ENCODE data around the gene VSTM2L.

The VSTM2L gene

DNA sequence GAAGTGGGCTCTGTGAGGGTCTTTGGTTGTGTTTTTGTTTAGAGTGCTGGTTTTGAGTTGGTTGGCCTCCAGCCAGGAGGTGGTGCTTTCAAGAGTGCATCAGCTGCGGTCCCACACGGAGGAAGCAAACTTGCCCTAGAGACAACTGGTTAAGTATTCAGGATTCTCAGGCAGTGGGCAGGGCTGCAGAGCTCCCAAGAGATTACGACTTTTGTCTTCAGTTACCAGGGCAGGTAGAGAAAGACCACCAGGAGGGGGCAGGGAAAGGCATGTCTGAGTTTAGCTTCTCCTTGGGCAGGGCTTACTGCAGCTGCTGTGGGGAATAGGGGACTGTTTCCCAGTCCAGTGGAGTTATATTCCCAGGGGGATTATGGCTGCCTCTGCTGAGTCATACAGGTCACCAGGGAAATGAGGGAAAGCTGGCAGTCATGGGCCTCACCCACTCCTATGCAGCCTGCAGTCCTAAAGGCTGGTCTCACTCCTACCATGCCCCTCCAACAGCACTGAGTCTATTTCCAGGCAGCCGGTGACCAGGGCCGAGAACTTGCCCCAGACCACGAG, 66.0 kb downstream of the VSTM2L start:
- in situ Hi-C loops (cut with HindIII; ENCODE audit: low pct_unique_long_range_greater_than_20kb, low sequenced_read_pairs), result no loop called here
- TF ChIP-seq JUND (IDR thresholded peaks at IDR 0.05; ENCODE audit: low read depth), result no peak
- DNase-seq (ENCODE audit: low read depth in 1 of 2, low spot score in 1 of 2), result no peak

DNA sequence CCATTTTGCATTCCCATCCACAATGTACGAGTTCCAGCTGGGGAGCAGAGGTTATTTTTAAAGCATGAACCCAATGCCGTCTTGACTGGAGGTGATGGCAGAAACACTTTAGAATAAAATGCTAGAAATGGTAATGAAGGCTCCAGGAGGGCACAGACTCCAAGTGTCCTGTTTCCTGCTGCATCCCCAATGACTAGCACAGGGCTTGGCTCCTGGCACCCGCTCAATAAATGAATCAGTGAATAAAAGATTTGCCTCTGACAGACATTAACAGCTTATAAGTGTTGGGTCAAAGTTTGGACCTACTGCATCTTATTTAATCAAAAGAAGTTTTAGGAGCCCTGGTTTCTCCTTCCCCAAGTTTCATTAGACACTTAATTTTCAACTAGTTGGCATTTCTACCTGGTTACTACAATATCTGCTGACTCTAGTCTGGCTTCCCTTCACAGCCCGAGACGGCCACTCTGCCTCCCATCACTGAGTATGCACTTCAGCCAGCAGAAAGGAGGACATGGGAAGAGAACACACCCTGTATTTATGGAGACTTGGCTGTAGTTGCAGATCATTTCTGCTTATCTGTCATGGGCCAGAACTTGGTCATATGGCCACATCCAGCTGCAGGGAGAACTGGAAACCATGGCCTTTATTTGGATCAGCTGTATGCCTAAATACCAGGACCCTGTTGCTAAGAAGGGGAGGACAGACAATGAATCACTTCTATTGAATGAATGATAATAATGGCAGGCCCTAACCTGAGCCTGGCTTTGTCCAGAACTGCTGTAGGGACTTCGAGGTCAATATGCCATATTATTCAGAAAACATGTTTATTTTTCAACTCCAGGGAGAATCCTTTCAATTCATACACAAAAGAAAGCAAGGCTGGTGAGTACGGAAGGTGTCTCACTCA, 67.3 kb downstream of the VSTM2L start:
- no peak for DNase-seq (ENCODE audit: low read depth in 1 of 2, low spot score in 1 of 2)
- in situ Hi-C loops (cut with HindIII; ENCODE audit: low pct_unique_long_range_greater_than_20kb, low sequenced_read_pairs), result no loop called here
- no peak for TF ChIP-seq JUND (IDR thresholded peaks at IDR 0.05; ENCODE audit: low read depth)

DNA sequence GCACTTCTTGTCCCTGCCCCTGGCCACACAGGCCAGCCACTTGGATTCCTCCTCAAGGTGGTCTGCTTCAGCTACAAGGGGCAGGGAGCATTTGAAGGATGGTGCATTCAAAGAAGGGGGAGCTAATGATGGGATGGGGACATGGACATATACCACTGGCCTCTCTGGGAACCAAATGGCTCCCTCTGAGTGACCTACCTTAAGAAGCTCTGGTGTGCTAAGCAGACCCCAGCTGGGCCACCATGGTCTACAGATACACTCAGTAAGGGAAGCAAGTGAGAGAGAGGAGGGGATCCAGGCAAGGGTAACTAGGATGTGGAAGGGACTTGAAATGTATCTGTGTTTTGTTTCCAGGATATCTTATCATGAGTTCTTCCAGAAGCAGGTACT, 67.9 kb downstream of the VSTM2L start:
- in situ Hi-C loops (cut with HindIII; ENCODE audit: low pct_unique_long_range_greater_than_20kb, low sequenced_read_pairs), result no loop called here
- TF ChIP-seq JUND (IDR thresholded peaks at IDR 0.05; ENCODE audit: low read depth), result no peak
- no peak for DNase-seq (ENCODE audit: low read depth in 1 of 2, low spot score in 1 of 2)

DNA sequence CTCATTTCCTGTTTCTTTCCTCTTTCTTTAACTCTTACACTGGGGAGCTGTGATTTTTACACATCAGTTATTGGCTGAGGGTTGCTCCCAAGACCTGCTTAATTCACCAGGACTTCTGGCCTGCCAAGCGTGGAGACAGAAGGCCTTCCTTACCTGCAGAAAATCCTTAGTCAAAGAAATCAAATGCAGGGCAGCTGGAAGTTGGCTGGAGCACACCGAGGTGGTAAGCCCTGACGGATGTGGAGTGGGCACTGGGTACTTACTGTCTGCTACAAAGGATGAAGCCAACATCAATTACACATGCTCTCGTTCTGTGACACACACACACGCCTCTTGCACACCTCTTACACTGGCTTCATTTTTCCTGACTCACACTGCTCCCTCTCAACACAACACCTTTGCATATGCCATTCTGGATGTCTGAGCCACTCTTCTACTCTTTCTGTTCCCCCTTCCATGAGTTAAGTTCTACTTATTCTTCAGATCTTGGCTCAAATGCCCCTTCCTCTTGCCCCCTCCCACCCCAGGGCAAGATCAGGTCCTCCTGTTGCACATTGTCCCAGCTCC, 68.7 kb downstream of the VSTM2L start:
- in situ Hi-C loops (cut with HindIII; ENCODE audit: low pct_unique_long_range_greater_than_20kb, low sequenced_read_pairs), result no loop called here
- TF ChIP-seq JUND (IDR thresholded peaks at IDR 0.05; ENCODE audit: low read depth), result no peak
- no peak for DNase-seq (ENCODE audit: low read depth in 1 of 2, low spot score in 1 of 2)

DNA sequence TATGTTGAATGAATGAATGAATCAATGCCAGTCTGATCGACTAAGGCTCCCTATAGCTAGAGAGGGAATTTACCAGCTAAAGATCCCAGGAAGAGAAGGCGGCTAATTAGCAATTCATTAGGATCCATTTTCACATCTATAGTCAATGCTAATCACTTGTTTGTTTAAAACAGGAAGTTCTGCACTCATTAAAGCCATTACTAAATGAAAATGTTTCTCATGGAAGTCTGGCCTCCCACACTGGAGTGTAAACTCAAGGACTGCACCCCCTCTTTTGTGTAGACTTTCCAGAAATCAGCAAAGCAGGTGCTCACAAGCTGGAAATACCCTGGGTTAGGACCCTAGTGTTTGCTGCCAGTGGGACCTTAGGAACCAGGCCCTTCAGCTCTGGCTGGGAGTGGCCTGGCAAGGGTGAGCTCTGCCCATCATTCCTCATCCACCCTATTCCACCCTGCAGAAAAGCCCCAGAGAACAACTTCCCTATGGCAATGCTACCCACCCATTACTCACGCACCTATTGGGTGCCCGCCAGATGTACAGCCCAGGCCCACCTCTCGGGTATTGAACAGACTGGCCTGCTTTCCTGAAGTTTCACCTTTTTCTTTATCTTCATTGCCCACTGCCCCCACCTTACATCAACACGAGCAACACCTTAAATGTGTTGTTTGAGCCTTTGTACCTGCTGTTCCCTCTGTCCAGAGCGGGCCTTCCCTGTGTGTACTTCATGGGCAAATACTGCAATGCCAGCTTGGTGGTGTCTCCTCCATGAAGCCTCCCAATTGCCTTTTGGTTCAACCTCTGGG, 69.5 kb downstream of the VSTM2L start:
- no peak for DNase-seq (ENCODE audit: low read depth in 1 of 2, low spot score in 1 of 2)
- in situ Hi-C loops (cut with HindIII; ENCODE audit: low pct_unique_long_range_greater_than_20kb, low sequenced_read_pairs), result no loop called here
- no peak for TF ChIP-seq JUND (IDR thresholded peaks at IDR 0.05; ENCODE audit: low read depth)

DNA sequence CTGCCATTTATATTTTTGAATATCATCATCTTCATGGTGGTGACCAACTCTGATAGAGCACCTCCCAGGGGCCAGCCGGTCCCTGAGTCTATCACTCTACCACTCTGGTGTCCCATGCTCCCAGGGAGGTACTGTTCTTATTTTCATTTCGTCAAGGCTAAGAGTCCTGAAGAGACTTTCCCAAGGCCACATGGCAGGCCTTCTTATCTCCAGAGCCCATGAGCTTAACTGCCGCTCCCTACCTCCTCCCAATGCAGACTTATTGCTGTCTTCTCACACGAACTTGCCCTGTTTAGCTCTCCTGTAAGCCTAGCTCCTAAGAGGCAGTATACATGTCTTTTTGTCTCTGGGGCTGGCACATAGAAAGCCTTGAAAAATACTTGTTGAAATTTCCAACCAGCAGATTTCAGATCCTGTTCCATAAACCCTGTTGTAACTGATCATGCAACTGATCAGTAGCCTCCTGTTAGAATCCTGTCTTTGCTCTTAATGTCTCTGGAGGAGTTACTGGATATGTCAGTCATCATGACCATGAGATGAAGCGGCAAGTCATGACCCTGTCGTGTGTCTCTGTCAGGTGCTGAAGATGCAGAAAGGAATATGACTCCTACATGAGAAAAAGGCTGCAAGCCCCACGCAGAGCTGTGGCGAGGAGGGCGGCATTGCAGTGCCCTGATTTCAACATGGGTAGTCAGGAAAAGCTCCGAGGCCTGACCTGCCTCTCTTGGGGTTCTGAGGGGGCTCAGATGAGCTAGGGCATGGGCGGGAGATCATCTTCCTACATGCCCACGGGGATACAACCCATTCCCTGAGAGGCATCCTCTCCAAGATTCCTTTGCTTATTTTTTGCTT, 70.4 kb downstream of the VSTM2L start:
- DNase-seq (ENCODE audit: low read depth in 1 of 2, low spot score in 1 of 2), result no peak
- in situ Hi-C loops (cut with HindIII; ENCODE audit: low pct_unique_long_range_greater_than_20kb, low sequenced_read_pairs), result no loop called here
- no peak for TF ChIP-seq JUND (IDR thresholded peaks at IDR 0.05; ENCODE audit: low read depth)

DNA sequence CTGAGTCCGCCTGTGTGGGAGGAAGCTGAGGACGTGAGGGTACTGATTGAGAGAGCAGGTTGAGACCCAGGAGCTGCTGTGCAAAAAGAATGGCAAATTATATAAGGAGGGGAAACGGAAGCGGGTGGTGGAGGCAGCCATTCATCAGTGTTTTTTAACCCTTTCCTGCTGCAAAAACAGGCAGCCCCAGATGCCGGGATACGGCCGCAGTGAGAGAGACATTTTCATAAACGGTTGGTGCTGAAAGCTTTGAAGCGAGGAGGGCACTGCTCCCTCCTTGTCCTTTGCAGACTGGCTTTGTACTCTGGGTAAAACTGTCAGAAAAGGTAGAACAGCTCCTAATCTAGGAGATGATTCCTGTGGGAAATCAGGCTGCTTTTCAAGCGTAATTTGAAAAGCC, 74.0 kb downstream of the VSTM2L start:
- DNase-seq (ENCODE audit: low read depth in 1 of 2, low spot score in 1 of 2), result no peak
- TF ChIP-seq JUND (IDR thresholded peaks at IDR 0.05; ENCODE audit: low read depth), result no peak
- in situ Hi-C loops (cut with HindIII; ENCODE audit: low pct_unique_long_range_greater_than_20kb, low sequenced_read_pairs), result no loop called here

DNA sequence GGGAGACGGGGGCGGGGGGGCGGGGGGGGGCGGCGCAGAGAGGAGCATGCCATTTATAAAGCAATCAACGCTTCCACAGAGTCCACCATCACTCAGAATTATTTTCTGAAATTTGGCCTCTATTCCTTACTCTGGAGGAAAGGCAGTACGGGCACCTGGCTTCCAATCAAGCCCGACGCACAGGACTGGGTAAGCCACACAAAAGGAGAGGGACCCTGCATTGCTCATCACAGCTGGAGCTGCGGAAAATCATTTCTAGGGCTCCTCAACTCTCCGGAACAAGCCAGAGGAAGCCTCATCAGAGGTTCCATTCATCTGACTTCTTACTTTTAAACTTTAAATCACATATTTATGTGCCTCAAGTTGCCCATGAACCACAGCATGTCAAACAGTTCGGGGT, 74.4 kb downstream of the VSTM2L start:
- no peak for TF ChIP-seq JUND (IDR thresholded peaks at IDR 0.05; ENCODE audit: low read depth)
- in situ Hi-C loops (cut with HindIII; ENCODE audit: low pct_unique_long_range_greater_than_20kb, low sequenced_read_pairs), result no loop called here
- no peak for DNase-seq (ENCODE audit: low read depth in 1 of 2, low spot score in 1 of 2)

DNA sequence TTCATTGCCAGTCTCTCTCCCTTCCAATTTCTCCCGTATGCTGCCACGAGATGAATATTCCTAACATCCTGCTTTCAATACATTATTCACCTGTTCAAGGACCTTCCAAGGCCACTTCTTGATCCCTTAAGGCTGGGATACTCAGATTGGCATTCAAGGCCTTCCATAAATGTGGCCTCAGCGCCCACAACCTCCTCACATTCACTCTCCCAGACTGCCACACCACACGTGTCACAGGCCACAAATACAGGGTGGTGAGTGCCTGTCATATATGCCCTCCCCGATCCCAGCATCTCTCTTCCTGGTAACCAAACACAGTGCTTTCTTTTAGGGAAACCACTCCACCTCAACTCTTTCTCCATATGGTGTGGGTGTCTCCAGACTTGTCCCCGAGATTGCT, 74.9 kb downstream of the VSTM2L start:
- in situ Hi-C loops (cut with HindIII; ENCODE audit: low pct_unique_long_range_greater_than_20kb, low sequenced_read_pairs), result no loop called here
- TF ChIP-seq JUND (IDR thresholded peaks at IDR 0.05; ENCODE audit: low read depth), result no peak
- DNase-seq (ENCODE audit: low read depth in 1 of 2, low spot score in 1 of 2), result no peak

DNA sequence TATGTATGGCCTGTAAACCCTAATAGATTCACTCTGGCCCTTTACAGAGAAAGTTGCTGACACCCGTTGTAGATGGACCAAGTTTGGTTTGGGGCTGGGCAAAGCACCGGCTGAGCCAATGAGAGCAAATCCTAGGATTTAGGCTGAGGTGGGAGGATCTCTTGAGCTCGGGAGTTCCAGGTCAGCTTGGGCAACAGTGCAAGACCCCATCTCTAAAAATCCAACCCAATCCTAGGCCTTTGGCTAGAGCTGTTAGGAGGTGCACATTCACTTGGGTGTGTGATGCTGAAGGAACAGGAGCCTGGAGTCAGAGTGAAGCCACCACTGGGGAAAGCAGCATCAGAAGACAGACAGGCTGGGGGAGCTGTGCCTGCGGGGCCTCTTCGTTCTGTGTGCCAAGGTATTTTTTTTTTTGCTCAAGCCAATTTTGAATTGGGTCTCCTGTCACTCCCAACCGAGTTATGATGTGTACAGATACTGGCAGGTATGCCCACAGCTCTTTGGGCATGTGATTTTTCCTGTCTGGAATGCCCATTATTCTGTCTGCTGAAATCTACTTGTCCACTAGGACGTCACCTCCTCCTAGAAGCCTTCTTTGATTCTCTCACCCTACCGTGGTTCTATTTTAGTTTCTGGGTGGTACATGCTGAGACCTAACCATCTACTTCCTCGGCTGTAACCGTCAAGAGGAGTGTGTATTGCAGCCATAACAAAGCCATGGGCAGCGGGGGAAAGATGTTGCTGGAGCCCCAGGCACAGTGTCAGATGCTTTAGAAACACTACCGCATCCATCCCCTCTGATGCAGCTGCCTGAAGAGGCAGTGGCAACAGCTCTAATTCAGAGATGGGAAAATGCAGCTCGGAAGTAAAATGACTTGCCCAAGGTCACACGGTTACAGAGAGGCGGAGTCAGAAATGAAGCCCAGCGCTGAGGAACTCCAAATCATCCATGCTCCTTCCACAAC, 76.4 kb downstream of the VSTM2L start:
- in situ Hi-C loops (cut with HindIII; ENCODE audit: low pct_unique_long_range_greater_than_20kb, low sequenced_read_pairs), result no loop called here
- no peak for TF ChIP-seq JUND (IDR thresholded peaks at IDR 0.05; ENCODE audit: low read depth)
- DNase-seq (ENCODE audit: low read depth in 1 of 2, low spot score in 1 of 2), result no peak

DNA sequence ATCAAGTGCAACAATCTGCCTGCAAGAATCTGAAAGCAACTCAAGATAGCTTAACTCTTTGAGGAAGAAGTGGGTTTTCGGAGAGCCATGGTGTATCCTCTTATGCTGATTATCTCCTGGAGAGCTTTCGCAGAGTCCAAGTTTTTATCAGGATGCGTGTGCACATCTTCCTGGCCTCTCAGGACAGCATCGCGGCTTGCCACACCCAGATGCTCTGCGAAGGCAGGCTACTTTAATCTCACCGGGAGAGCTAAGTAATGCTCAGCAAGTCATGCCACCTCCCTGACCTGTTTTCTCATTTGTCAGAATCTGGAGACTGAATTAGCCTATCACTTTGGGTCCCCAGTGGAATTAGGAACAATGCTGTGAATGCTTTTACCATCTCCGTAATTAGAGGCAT, 77.5 kb downstream of the VSTM2L start:
- no peak for TF ChIP-seq JUND (IDR thresholded peaks at IDR 0.05; ENCODE audit: low read depth)
- DNase-seq (ENCODE audit: low read depth in 1 of 2, low spot score in 1 of 2), result no peak
- in situ Hi-C loops (cut with HindIII; ENCODE audit: low pct_unique_long_range_greater_than_20kb, low sequenced_read_pairs), result no loop called here
